ENCODE data around the gene SH3RF3.

DNA sequence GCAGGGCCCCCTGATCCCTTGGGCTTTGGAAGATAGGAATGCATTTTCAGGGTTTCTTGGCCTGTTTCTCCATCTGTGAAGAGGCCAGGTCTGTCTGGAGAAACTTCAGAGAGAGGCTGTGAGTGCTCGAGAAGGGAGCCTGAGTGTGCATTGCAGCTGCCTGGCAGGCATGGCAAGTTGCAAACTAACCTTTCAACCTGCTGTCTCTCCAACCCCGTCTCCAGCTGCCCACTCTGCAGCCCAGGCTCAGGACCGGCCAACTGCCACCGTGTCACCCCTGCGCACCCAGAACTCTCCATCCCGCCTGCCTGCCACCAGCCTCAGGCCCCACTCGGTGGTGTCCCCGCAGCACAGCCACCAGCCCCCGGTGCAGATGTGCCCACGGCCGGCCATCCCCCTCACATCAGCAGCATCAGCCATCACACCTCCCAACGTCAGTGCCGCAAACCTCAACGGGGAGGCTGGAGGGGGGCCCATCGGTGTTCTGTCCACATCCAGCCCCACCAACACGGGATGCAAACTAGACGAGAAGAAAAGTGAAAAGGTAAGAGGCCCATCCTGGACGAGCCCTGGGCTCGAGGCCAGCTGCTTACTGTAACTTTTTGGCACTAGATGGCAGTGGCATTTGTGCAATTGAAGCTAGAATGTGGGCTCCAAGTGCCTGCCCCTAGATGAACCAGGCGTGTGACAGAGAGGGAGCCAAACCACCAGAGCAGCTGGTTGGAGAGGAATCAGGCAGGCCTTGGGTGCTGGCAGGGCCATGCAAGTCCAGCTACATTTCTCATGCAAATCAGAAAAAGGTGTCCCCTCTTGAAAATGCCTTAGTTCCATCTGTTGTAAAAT is 320.2 kb downstream of the SH3RF3 start:
- TF ChIP-seq POLR2A (IDR thresholded peaks at IDR 0.05): no peak
- TF ChIP-seq POLR2AphosphoS5 (IDR thresholded peaks at IDR 0.05): peak; percentile 62
- TF ChIP-seq CTCF (IDR thresholded peaks at IDR 0.05): peak in 2 of 4 experiments; percentile 20 to 55
